ENCODE measurements around the gene ATG4C.

ATG4C gene

GRCh38 chr1:62784509-62785365 is 805 bp downstream of the ATG4C start:
- no peaks in the 10 kb centered on the region for H3K36me3 ChIP-seq (ENCODE audit: insufficient read depth)
- H3K27ac ChIP-seq, result peak overlapping the region; percentile 51
- no peaks in the 10 kb centered on the region for H3K27me3 ChIP-seq (ENCODE audit: insufficient read depth, low read depth)
- H3K9ac ChIP-seq, result peak overlapping the region; percentile 62
- peak overlapping the region; percentile 55 for H3K4me3 ChIP-seq (IDR thresholded peaks at IDR 0.05; ENCODE audit: insufficient read depth, low read depth, low read length)
- peak overlapping the region; percentile 58 for H3K4me2 ChIP-seq
- no peaks in the 10 kb centered on the region for H4K20me1 ChIP-seq (ENCODE audit: insufficient read depth)
- peaks cover 24% of the 10 kb centered on the region for H3K4me1 ChIP-seq (ENCODE audit: low read depth, poor library complexity, severe bottlenecking)
- TF ChIP-seq, protein P1, sequence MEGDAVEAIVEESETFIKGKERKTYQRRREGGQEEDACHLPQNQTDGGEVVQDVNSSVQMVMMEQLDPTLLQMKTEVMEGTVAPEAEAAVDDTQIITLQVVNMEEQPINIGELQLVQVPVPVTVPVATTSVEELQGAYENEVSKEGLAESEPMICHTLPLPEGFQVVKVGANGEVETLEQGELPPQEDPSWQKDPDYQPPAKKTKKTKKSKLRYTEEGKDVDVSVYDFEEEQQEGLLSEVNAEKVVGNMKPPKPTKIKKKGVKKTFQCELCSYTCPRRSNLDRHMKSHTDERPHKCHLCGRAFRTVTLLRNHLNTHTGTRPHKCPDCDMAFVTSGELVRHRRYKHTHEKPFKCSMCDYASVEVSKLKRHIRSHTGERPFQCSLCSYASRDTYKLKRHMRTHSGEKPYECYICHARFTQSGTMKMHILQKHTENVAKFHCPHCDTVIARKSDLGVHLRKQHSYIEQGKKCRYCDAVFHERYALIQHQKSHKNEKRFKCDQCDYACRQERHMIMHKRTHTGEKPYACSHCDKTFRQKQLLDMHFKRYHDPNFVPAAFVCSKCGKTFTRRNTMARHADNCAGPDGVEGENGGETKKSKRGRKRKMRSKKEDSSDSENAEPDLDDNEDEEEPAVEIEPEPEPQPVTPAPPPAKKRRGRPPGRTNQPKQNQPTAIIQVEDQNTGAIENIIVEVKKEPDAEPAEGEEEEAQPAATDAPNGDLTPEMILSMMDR (conservative IDR thresholded peaks at IDR 0.05; ENCODE audit: low read depth, low read length), result no peak
- H2AFZ ChIP-seq (ENCODE audit: low read depth), result peak overlapping the region; percentile 80
- H3K79me2 ChIP-seq (ENCODE audit: insufficient read depth, low read depth), result no peaks in the 10 kb centered on the region

DNA sequence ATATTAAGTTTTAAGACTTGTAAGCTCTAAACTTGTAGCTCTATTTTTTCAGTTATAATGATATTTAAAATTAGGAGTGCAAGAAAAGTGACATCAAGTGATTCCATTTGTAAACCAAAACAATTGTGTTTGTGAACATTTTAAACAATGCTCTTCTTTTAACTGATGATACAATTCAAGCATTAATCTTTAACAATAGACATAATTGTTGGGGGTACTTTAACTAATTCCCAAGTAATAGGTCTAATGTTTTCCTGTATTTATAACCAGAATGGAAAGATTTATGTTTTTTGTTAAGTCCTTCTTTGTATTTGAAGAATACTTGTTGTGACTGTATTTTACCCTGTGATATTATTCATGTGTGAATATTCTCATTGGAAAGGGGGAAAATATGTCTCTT is 6.8 kb downstream of the ATG4C start:
- Histone ChIP-seq H3K4me2 (no peak overlapping the region), H3K4me3 (IDR thresholded peaks at IDR 0.05; ENCODE audit: insufficient read depth, low read depth, low read length) (no peak overlapping the region), H3K79me2 (ENCODE audit: insufficient read depth, low read depth) (no peaks in the 10 kb centered on the region), H3K9ac (no peak overlapping the region), H4K20me1 (ENCODE audit: insufficient read depth) (no peaks in the 10 kb centered on the region), H3K27me3 (ENCODE audit: insufficient read depth, low read depth) (no peaks in the 10 kb centered on the region), H3K4me1 (ENCODE audit: low read depth, poor library complexity, severe bottlenecking) (no peaks in the 10 kb centered on the region), H2AFZ (ENCODE audit: low read depth) (no peak overlapping the region), H3K27ac (no peak overlapping the region), H3K36me3 (ENCODE audit: insufficient read depth) (no peaks in the 10 kb centered on the region)
- TF ChIP-seq, protein P1 (conservative IDR thresholded peaks at IDR 0.05; ENCODE audit: low read depth, low read length), result no peak

DNA sequence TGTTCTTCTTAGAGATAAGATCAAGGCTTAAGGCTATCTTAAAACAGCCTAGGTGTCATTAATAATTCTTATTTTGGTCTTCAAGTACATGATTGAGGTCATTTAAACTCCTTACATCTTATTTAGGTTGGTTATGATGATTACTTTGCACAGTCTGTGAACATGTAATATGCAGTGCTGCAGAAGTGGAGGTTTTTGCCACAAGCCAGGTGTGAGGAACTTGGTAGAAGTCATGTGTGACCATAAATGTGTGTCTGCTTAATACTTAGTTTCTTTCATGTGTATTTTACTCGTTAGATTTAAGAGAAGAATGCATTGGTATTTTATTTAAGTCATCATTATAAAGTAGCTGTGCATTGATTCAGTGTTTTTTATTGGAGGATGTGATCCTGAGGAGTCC is 10.1 kb downstream of the ATG4C start:
- Histone ChIP-seq H3K9ac (no peak overlapping the region), H3K4me1 (ENCODE audit: low read depth, poor library complexity, severe bottlenecking) (no peaks in the 10 kb centered on the region), H3K4me2 (no peak overlapping the region), H3K79me2 (ENCODE audit: insufficient read depth, low read depth) (no peaks in the 10 kb centered on the region), H3K36me3 (ENCODE audit: insufficient read depth) (no peaks in the 10 kb centered on the region), H2AFZ (ENCODE audit: low read depth) (no peak overlapping the region), H4K20me1 (ENCODE audit: insufficient read depth) (no peaks in the 10 kb centered on the region), H3K27me3 (ENCODE audit: insufficient read depth, low read depth) (no peaks in the 10 kb centered on the region), H3K4me3 (IDR thresholded peaks at IDR 0.05; ENCODE audit: insufficient read depth, low read depth, low read length) (no peak overlapping the region), H3K27ac (no peak overlapping the region)
- TF ChIP-seq, protein P1 (conservative IDR thresholded peaks at IDR 0.05; ENCODE audit: low read depth, low read length), result no peak

DNA sequence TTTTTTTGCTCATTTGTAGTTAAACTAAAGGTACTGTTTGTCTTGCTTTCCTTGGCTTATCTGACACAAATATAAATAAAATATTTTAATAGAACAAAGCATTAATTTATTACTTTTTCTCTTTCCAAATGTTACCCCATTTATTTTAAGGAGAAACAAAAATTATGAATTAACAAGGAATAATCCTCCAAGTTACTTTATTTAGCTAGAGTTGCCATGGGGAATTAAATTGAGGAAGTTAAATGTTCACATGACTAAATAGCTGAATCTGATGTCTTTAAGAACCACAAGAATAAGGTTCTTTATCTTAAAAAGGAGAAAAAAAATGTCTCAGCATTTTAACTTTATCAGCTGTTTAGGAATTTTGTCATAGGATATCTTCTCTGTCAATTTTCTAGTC is 12.3 kb downstream of the ATG4C start:
- H3K36me3 ChIP-seq (ENCODE audit: insufficient read depth), result no peaks in the 10 kb centered on the region
- H3K9ac ChIP-seq, result no peak overlapping the region
- H3K27ac ChIP-seq, result no peak overlapping the region
- TF ChIP-seq, protein P1 (conservative IDR thresholded peaks at IDR 0.05; ENCODE audit: low read depth, low read length), result no peak
- no peaks in the 10 kb centered on the region for H3K79me2 ChIP-seq (ENCODE audit: insufficient read depth, low read depth)
- H4K20me1 ChIP-seq (ENCODE audit: insufficient read depth), result no peaks in the 10 kb centered on the region
- H3K4me1 ChIP-seq (ENCODE audit: low read depth, poor library complexity, severe bottlenecking), result peaks cover 20% of the 10 kb centered on the region
- no peak overlapping the region for H3K4me3 ChIP-seq (IDR thresholded peaks at IDR 0.05; ENCODE audit: insufficient read depth, low read depth, low read length)
- H2AFZ ChIP-seq (ENCODE audit: low read depth), result no peak overlapping the region
- no peak overlapping the region for H3K4me2 ChIP-seq
- H3K27me3 ChIP-seq (ENCODE audit: insufficient read depth, low read depth), result no peaks in the 10 kb centered on the region

All from KMS-11 (cell line).